Endothelial cell of umbilical vein (primary cell): ENCODE data around the gene GTF3C5. TPM values are rescaled to one million over a fixed set of nuclear protein-coding genes. Genes with fewer than 3 reads are reported as not detected.

Source experiments
- BruUV-seq: library from RNA; stranded (reverse); fragments of 400-500 nt; replicated peaks from 2 replicates; lab custom pipeline; 2021; lab: Mats Ljungman, UMichigan
- CTCF ChIA-PET: fragments of 300-600, 350-600 bp; sonication (Branson Sonifier 250); formaldehyde crosslinking; loops from one replicate; lab custom pipeline; 2021; ENCODE audit warnings: antibody characterized with exemption, inconsistent platforms; lab: Charles Lee
- POLR2A ChIA-PET: fragments of 300-600, 350-600 bp; sonication (Branson Sonifier 250); formaldehyde crosslinking; loops from one replicate; lab custom pipeline; 2021; ENCODE audit warnings: antibody characterized with exemption, inconsistent platforms; lab: Charles Lee
- DNase-seq: peaks from one replicate; pipeline ENCODE4 v3.0.0-alpha.2; 2011; ENCODE audit warnings: low read depth, low spot score
- FAIRE-seq: peaks from 2 replicates; lab custom pipeline; 2011; peaks lifted over from hg19 to GRCh38; lab: Jason Lieb, UNC
- H2AFZ ChIP-seq: 2 replicates; pipeline ENCODE4 v1.6.0; 2012; ENCODE audit warnings: low read depth, low read length, control low read depth, inconsistent platforms
- H3K27ac ChIP-seq: 2 replicates; pipeline ENCODE4 v1.5.1; 2011; ENCODE audit warnings: low read depth, mild to moderate bottlenecking, control low read depth, low read length, moderate library complexity; ENCODE audit not compliant: insufficient read depth
- H3K27me3 ChIP-seq, 2 experiments: 2 replicates each; pipeline versions ENCODE4 v1.6.0 to v1.6.1; 2011; ENCODE audit warnings: low read length in 2 of 2, mixed read lengths in 1 of 2; ENCODE audit not compliant: control insufficient read depth in 2 of 2, insufficient read depth in 2 of 2
- H3K36me3 ChIP-seq, 2 experiments: 2 replicates in 1 of 2; 3 replicates in 1 of 2; pipeline ENCODE4 v1.5.1; 2011; ENCODE audit warnings: low read length in 2 of 2, mild to moderate bottlenecking in 1 of 2, moderate library complexity in 1 of 2; ENCODE audit not compliant: control insufficient read depth in 2 of 2, insufficient read depth in 2 of 2; ENCODE audit errors: extremely low read depth in 1 of 2
- H3K4me1 ChIP-seq: 3 replicates; pipeline ENCODE4 v1.5.1; 2011; ENCODE audit warnings: mild to moderate bottlenecking, low read length; ENCODE audit not compliant: control insufficient read depth, insufficient read depth; ENCODE audit errors: extremely low read depth
- H3K4me2 ChIP-seq: 2 replicates; pipeline ENCODE4 v1.6.1; 2011; ENCODE audit warnings: low read length, control low read depth, mixed read lengths; ENCODE audit not compliant: insufficient read depth
- H3K4me3 ChIP-seq, 3 experiments: fragments of 200-600 bp in 1 of 3; sonication (generic), shearing (Covaris generic) in 1 of 3; replicated peaks in 1 of 3; 2 replicates each; pipeline ENCODE4 v1.5.1; 2011 to 2016; ENCODE audit warnings: control low read depth in 3 of 3, low read length in 3 of 3, mild to moderate bottlenecking in 2 of 3, inconsistent platforms in 1 of 3, low read depth in 1 of 3, moderate library complexity in 1 of 3; ENCODE audit not compliant: insufficient read depth in 1 of 3
- H3K79me2 ChIP-seq: 2 replicates; pipeline ENCODE4 v1.6.0; 2012; ENCODE audit warnings: low read length, inconsistent platforms; ENCODE audit not compliant: control insufficient read depth, insufficient read depth
- H3K9ac ChIP-seq: replicated peaks from 2 replicates; pipeline ENCODE3; 2011; ENCODE audit warnings: low read length, control low read depth; ENCODE audit not compliant: insufficient read depth; ENCODE audit errors: extremely low read depth
- H3K9me1 ChIP-seq: replicated peaks from 3 replicates; pipeline ENCODE4 v1.6.0; 2011; ENCODE audit warnings: mild to moderate bottlenecking, low read length; ENCODE audit not compliant: control insufficient read depth, insufficient read depth; ENCODE audit errors: extremely low read depth
- H3K9me3 ChIP-seq: replicated peaks from 2 replicates; pipeline ENCODE4 v1.5.1; 2012; ENCODE audit warnings: low read length, inconsistent platforms; ENCODE audit not compliant: control insufficient read depth, insufficient read depth
- H4K20me1 ChIP-seq: replicated peaks from 2 replicates; pipeline ENCODE3; 2011; ENCODE audit warnings: mild to moderate bottlenecking, low read length; ENCODE audit not compliant: control insufficient read depth, insufficient read depth; ENCODE audit errors: extremely low read depth
- EZH2 ChIP-seq: IDR thresholded peaks from 2 replicates; pipeline ENCODE4 v1.6.1; 2012; ENCODE audit warnings: borderline replicate concordance, low read depth, mild to moderate bottlenecking, moderate library complexity, low read length, inconsistent platforms; ENCODE audit not compliant: severe bottlenecking
- FOS ChIP-seq: IDR thresholded peaks from 2 replicates; pipeline ENCODE4 v1.6.1; 2011; ENCODE audit warnings: mild to moderate bottlenecking, low read length, moderate library complexity, borderline replicate concordance; ENCODE audit not compliant: insufficient read depth
- GATA2 ChIP-seq: IDR thresholded peaks from 2 replicates; pipeline ENCODE4 v1.7.0; 2011; ENCODE audit warnings: low read depth, mild to moderate bottlenecking, moderate library complexity, mixed read lengths, low read length; ENCODE audit not compliant: insufficient read length, insufficient read depth
- JUN ChIP-seq: IDR thresholded peaks from 2 replicates; pipeline ENCODE4 v1.6.1; 2011; ENCODE audit warnings: borderline replicate concordance, low read depth; ENCODE audit not compliant: insufficient read length, insufficient read depth
- MYC ChIP-seq: IDR thresholded peaks from one replicate; pipeline ENCODE4 v1.6.1; 2011; ENCODE audit warnings: mild to moderate bottlenecking, low read depth, low read length
- POLR2A ChIP-seq: IDR thresholded peaks from 2 replicates; pipeline ENCODE4 v1.6.1; 2012; ENCODE audit warnings: low read depth, mild to moderate bottlenecking, control low read depth, low read length
- POLR2AphosphoS5 ChIP-seq: IDR thresholded peaks from 2 replicates; pipeline ENCODE4 v1.6.1; 2012; ENCODE audit warnings: low read depth, mild to moderate bottlenecking, control low read depth, low read length, moderate library complexity; ENCODE audit not compliant: insufficient read depth
- dilution Hi-C: fragments of 300-500 bp; cut with MboI; formaldehyde crosslinking; loops from one replicate; pipeline ENCODE4 v1.15.0; 2019; ENCODE audit warnings: low sequenced_read_pairs; ENCODE audit not compliant: extremely low pct_ligation_motif_present
- intact Hi-C: fragments of 100-400 bp; cut with micrococcal nuclease; formaldehyde crosslinking; loops from one replicate; pipeline ENCODE4 v1.10.0; 2022
- polyA plus RNA-seq, 4 experiments: library from polyadenylated mRNA; depleted of rRNA in 3 of 4; stranded (reverse) in 3 of 4; unstranded in 1 of 4; fragments of >200 nt; gene quantifications; 2 replicates each; pipeline versions ENCODE4 v1.2.1 to v1.2.3, GENCODE V29; 2011 to 2012; ENCODE audit warnings: missing spikeins in 1 of 4
- total RNA-seq: library from RNA; stranded (reverse); gene quantifications from 2 replicates; pipeline ENCODE4 v1.2.3, GENCODE V29; 2021
- TF ChIP-seq, protein P1 (sequence below): IDR thresholded peaks from 2 replicates; pipeline ENCODE4 v1.6.1; 2011; ENCODE audit not compliant: insufficient read depth, insufficient read length
- TF ChIP-seq, protein P2 (sequence below), 2 donors: IDR thresholded peaks; 1 replicate in 1 of 2; 2 replicates in 1 of 2; pipeline ENCODE4 v1.5.1; 2011; ENCODE audit warnings: low read length in 2 of 2, mild to moderate bottlenecking in 2 of 2, moderate library complexity in 2 of 2, control low read depth in 1 of 2, inconsistent platforms in 1 of 2, low read depth in 1 of 2; ENCODE audit not compliant: insufficient read depth in 1 of 2; ENCODE audit errors: extremely low read depth in 1 of 2

GTF3C5 gene
- total and polyA plus RNA-seq, 2 donors (not counting 3 experiments of a cell fraction or from before 2014, with no cell fraction given), result 65.6 to 73.8 TPM

DNA sequence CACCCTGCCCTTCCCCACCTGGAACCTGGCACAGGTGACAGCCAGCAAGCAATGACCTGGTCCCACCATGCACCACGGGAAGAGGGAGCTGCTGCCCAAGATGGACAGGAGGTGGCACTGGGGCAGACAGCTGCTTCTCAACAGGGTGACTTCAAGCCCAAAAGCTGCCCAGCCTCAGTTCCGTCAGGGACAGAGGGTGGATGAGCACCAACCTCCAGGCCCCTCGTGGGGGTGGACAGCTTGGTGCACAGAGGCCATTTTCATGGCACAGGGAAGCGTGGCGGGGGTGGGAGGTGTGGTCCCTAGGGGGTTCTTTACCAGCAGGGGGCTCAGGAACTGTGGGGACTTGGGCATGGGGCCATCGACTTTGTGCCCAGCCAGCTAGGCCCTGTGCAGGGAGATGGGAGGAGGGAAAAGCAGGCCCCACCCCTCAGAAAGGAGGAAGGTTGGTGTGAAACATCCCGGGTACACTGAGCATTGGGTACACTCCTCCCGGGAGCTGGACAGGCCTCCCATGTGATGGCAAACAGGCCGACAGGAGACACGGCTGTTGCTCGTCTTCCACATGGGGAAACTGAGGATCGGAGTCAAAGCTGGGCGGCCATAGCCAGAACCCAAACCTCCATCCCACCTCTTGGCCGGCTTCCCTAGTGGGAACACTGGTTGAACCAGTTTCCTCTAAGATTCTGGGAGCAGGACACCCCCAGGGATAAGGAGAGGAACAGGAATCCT lies 32.9 kb downstream of the GTF3C5 start:
- intact Hi-C loops, result no loop called here
- ChIA-PET POLR2A (no interaction called here), CTCF (interaction anchor here (0.9 to 1.7 kb wide), 3 partner anchors 11 to 83 kb away, joined by 3 to 5 read pairs (median 5); no protein-coding TSS in a partner anchor)
- Histone ChIP-seq H3K4me1 (peaks cover 3% of the 10 kb centered on the region), H3K27me3 (no peaks in the 10 kb centered on the region), H3K4me3 (no peak overlapping the region), H3K9ac (no peak overlapping the region), H3K4me2 (no peak overlapping the region), H2AFZ (no peak overlapping the region), H3K79me2 (no peaks in the 10 kb centered on the region), H3K9me3 (no peaks in the 10 kb centered on the region), H3K27ac (no peak overlapping the region), H3K36me3 (no peaks in the 10 kb centered on the region), H3K9me1 (no peaks in the 10 kb centered on the region), H4K20me1 (no peaks in the 10 kb centered on the region)
- no peak for TF ChIP-seq POLR2A
- no TSS peak for BruUV-seq
- dilution Hi-C loops, result no loop called here
- no peak for DNase-seq
- no peak for FAIRE-seq

DNA sequence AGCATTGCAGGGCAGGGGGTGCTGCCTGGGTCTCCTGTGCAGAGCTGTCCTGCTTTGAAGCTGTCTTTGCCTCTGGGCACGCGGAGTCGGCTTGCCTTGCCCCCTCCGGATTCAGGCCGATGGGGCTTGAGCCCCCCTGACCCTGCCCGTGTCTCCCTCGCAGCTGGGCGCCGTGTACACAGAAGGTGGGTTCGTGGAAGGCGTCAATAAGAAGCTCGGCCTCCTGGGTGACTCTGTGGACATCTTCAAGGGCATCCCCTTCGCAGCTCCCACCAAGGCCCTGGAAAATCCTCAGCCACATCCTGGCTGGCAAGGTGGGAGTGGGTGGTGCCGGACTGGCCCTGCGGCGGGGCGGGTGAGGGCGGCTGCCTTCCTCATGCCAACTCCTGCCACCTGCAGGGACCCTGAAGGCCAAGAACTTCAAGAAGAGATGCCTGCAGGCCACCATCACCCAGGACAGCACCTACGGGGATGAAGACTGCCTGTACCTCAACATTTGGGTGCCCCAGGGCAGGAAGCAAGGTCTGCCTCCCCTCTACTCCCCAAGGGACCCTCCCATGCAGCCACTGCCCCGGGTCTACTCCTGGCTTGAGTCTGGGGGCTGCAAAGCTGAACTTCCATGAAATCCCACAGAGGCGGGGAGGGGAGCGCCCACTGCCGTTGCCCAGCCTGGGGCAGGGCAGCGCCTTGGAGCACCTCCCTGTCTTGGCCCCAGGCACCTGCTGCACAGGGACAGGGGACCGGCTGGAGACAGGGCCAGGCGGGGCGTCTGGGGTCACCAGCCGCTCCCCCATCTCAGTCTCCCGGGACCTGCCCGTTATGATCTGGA lies 33.7 kb downstream of the GTF3C5 start:
- no peak overlapping the region for H3K9ac ChIP-seq
- BruUV-seq, result no TSS peak
- dilution Hi-C loops (no loop called here), intact Hi-C loops (no loop called here)
- H3K4me3 ChIP-seq, result no peak overlapping the region
- H2AFZ ChIP-seq, result no peak overlapping the region
- no peaks in the 10 kb centered on the region for H4K20me1 ChIP-seq
- H3K79me2 ChIP-seq, result no peaks in the 10 kb centered on the region
- ChIA-PET CTCF (interaction anchor here (1.4 to 1.7 kb wide), 2 partner anchors 10 to 80 kb away, joined by 5 read pairs; no protein-coding TSS in a partner anchor), POLR2A (no interaction called here)
- no peak overlapping the region for H3K4me2 ChIP-seq
- no peaks in the 10 kb centered on the region for H3K9me3 ChIP-seq
- H3K27me3 ChIP-seq, result no peaks in the 10 kb centered on the region
- H3K4me1 ChIP-seq, result peaks cover 3% of the 10 kb centered on the region
- H3K27ac ChIP-seq, result no peak overlapping the region
- no peak for FAIRE-seq
- no peaks in the 10 kb centered on the region for H3K9me1 ChIP-seq
- no peak for DNase-seq
- no peaks in the 10 kb centered on the region for H3K36me3 ChIP-seq
- TF ChIP-seq GATA2 (no peak), FOS (no peak), MYC (no peak), POLR2AphosphoS5 (no peak), JUN (no peak), EZH2 (no peak), POLR2A (no peak)
- TF ChIP-seq, protein P1, sequence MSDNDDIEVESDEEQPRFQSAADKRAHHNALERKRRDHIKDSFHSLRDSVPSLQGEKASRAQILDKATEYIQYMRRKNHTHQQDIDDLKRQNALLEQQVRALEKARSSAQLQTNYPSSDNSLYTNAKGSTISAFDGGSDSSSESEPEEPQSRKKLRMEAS, result no peak
- TF ChIP-seq, protein P2, sequence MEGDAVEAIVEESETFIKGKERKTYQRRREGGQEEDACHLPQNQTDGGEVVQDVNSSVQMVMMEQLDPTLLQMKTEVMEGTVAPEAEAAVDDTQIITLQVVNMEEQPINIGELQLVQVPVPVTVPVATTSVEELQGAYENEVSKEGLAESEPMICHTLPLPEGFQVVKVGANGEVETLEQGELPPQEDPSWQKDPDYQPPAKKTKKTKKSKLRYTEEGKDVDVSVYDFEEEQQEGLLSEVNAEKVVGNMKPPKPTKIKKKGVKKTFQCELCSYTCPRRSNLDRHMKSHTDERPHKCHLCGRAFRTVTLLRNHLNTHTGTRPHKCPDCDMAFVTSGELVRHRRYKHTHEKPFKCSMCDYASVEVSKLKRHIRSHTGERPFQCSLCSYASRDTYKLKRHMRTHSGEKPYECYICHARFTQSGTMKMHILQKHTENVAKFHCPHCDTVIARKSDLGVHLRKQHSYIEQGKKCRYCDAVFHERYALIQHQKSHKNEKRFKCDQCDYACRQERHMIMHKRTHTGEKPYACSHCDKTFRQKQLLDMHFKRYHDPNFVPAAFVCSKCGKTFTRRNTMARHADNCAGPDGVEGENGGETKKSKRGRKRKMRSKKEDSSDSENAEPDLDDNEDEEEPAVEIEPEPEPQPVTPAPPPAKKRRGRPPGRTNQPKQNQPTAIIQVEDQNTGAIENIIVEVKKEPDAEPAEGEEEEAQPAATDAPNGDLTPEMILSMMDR (IDR thresholded peaks at IDR 0.05; ENCODE audit: extremely low read depth in 1 of 2, insufficient read depth in 1 of 2, low read depth in 1 of 2, low read length in 2 of 2), result no peak
